ENCODE measurements around the gene SEPTIN10.
"Not testable (repeated sequence)": the region's sequence is repeated elsewhere in the genome, so short reads cannot be mapped to it uniquely, and the experiment has no call there.

SEPTIN10 gene

GRCh38 chr2:109601783-109602182, 12.0 kb downstream of the SEPTIN10 start:
- DNase-seq: no peak

GRCh38 chr2:109597283-109597682, 16.5 kb downstream of the SEPTIN10 start:
- DNase-seq: no peak

- no peak for DNase-seq
Observed at GRCh38 chr2:109595644-109596043, 18.1 kb downstream of the SEPTIN10 start.

GRCh38 chr2:109594246-109594885, 19.4 kb downstream of the SEPTIN10 start:
- DNase-seq: no peak

GRCh38 chr2:109592905-109593304, 20.9 kb downstream of the SEPTIN10 start:
- DNase-seq: no peak

GRCh38 chr2:109591206-109591605, 22.6 kb downstream of the SEPTIN10 start:
- DNase-seq: no peak

GRCh38 chr2:109586687-109587086, 27.1 kb downstream of the SEPTIN10 start:
- no peak for DNase-seq

- no peak for DNase-seq
Observed at GRCh38 chr2:109582928-109583895, 30.6 kb downstream of the SEPTIN10 start.

GRCh38 chr2:109577630-109578029, 36.1 kb downstream of the SEPTIN10 start:
- not testable (repeated sequence) for DNase-seq

GRCh38 chr2:109575373-109575772, 38.4 kb downstream of the SEPTIN10 start:
- no peak for DNase-seq

GRCh38 chr2:109563980-109564550, 49.7 kb downstream of the SEPTIN10 start:
- no peak for DNase-seq

GRCh38 chr2:109563288-109563687, 50.5 kb downstream of the SEPTIN10 start:
- no peak for DNase-seq

- no peak for DNase-seq
Observed at GRCh38 chr2:109562421-109562820, 51.3 kb downstream of the SEPTIN10 start.

GRCh38 chr2:109560265-109560664, 53.5 kb downstream of the SEPTIN10 start:
- no peak for DNase-seq

- no peak for DNase-seq
Observed at GRCh38 chr2:109558076-109558882, 55.5 kb downstream of the SEPTIN10 start.

- no peak for DNase-seq
Observed at GRCh38 chr2:109557309-109557708, 56.5 kb downstream of the SEPTIN10 start.

- no peak for DNase-seq
Observed at GRCh38 chr2:109555346-109555900, 58.3 kb downstream of the SEPTIN10 start.

GRCh38 chr2:109554758-109555157, 59.0 kb downstream of the SEPTIN10 start:
- DNase-seq: no peak

GRCh38 chr2:109549016-109549590, 64.7 kb downstream of the SEPTIN10 start:
- no peak for DNase-seq

GRCh38 chr2:109547280-109547679, 66.5 kb downstream of the SEPTIN10 start:
- no peak for DNase-seq

GRCh38 chr2:109545828-109546713, 67.7 kb downstream of the SEPTIN10 start:
- peak in 5 of 6 experiments; percentile 13 to 61 (median 41) for DNase-seq

Data from stimulated activated naive CD4-positive, alpha-beta T cell (primary cell).